DMS153 treated with DMSO at 0.1 percent for 48 hours (cell line): ENCODE results near the gene SP2.

Source experiments
- DNase-seq: peaks from one replicate; lab custom pipeline; 2025; ENCODE audit not compliant: unreplicated experiment; lab: John Stamatoyannopoulos, UW

The SP2 gene

DNA sequence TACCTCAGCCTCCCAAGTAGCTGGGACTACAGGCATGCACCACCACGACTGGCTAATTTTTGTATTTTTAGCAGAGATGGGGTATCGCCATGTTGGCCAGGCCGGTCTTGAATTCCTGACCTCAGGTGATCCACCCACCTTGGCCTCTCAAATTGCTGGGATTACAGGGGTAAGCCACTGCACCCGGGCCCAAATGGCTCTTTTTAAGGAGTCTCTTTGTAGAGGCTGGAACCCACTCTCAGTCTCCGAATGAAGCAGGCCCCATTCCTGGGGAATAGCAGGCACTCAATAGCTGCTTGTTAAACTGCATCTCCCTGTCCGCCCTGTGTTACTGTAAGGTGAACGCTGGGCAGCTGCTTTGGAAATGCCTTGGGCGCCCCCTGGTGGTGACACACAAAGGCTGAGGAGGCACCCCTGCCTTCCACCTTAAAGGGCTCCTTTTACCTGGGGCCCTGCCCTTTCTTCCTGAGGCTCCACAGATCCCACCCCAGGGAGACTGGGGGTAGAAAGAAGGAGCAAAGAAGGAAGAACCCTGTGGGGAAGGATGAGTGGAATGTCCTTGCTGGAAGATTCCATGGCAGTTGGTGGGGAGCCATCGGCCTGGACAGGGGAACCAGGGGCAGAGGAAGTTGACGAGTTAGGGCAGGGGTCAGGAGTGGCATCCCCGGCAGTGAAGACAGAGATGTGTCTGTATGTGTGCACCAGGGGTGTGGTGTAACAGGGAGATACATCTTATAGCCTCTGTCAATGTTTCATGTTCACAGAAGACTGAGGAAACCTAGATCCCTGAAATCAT is 6.1 kb upstream of the SP2 start:
- DNase-seq: peak; percentile 78

DNA sequence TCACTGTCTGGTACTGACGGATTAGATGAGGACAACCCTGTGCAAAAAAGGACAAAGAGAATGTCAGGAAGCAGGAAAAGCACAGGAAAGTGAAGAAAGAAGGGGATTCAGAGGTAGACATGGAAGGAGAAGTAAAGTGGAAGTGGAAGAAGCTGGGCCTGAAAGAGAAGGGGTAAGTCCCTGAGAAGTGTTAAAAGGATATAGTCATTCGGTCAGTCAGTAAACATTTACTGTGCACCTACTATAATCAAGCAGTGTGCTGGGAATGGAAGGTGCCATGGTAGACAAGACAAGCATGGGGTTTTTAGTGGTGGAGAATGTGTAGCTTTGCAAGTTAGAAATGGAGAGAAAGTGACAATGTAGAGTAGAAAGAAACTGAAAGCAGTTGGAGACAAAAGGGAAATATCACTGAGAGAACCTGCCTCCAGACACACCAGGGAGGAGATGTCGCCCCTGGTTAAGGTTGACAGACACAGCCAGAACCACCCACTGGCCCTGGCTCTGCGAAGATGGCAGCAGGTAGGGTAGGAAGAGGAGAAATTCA is 4.4 kb upstream of the SP2 start:
- no peak for DNase-seq

DNA sequence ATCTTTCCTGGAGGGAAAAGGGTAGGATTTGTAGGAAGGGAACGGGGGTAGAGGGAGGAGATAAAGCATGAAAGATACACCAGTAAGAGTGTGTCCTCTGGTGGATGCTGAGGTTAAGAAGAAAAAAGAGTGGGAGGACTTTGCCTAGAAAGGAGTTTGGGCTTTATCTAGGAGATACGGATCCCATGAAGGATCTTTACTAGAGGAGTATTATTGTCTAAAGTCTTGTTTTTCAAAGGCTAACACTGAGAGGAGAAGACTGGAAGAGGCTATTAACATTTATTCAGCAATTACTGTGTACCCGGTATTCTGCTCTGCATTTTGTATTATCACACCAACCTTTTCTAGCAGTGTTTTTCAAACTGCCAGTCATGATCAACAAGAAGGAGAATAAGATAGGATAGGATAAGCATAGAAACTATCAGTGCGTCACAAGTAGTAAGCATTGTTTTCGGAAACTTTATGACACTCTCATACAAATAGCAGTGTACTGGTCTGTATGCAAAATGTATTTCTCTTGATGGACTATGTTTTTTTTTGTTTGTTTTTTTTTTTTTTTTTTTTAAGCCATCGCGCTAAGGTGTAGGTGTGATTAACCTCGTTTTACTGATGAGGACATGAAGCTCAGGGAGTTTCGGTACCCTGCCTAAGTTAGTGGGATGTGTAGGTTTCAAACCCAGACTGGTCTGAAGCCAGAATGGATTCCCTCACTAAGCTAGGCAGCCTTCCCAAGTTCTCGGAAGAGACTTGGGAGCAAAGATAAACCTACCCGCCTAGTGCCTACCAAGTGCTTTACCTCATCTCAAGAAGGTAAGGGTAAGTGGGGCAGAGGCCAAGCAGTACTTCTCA is 1.3 kb upstream of the SP2 start:
- DNase-seq: no peak

DNA sequence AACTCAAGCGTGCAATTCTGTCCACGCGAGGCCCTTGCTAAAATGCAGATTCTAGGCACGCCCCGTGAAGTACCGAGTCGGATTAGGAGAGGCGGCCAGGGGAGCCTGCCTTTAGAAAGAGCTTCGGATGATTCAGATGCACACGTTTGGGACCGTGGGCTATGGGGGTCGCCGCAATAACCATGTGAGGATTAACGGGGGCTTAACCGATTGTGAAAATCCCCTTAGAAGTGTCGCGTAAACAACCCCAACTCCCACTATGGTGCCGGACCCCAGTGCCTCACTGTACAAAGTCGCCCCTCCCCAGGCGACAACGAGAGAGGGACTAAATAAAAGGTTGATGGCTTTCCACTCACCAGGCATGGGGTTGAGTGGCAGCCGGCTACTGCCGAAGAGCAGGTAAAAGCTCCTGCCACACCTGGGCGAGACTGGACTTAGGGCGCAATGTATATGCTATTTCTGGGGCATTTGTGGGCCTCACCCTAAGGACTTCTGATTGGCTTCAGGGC is 635 bp upstream of the SP2 start:
- DNase-seq: no peak

DNA sequence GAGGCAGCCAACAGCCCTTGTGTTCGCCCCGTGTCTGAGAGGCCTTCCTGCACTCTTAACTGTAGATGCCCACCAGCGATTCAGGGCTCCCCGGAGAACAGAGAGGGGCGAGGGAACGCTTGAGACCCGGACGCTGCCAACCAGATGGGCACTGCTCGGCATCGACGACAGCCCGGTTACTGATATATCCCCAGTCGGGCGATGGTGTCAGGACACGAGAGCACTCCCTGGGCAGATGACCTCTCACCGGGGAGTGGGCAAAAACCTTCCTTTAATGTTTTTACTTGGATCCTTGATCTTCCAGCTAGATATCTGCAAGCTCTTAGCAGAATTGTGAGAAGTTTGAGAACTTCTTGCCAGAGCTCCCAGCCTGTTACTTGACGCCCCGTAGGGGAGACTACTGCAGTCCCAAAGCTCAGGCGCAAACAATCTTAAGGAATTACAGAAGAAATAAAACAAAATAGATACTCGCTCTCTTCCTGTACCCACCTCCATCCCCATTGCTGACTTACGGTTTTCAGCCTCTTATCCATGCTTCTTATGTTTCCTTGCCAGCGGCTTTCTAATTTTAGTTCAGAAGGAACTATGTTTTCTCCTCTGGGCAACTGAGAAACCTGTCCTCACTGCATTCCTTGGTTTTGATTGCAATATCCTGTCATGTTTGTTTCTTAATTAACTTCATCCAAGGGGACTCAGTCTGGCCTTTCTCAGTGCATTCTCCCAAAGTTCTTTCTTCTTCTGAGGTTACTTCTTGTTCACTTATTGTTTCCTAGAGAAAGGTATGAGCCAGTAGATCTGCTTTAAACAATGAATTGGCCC is 845 bp downstream of the SP2 start:
- DNase-seq: no peak

DNA sequence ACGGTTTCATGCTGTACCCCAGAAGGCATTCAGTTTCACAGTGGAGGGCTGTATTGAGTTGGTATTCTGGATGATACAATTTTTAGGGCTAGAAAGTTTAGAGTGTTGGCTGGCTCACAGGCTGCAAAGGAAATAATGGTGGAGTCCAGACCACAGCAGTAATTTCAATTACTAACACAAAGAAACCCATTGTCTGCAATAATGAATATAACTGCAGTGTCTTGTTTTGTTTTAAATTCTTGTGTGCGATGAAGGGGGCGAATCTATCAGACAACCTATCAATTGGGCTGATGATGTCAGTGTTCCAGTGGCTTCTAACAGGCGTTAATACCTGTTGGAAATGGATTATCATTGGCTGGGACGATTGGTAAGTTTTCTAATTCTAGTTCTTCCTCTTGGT is 1.5 kb downstream of the SP2 start:
- no peak for DNase-seq

DNA sequence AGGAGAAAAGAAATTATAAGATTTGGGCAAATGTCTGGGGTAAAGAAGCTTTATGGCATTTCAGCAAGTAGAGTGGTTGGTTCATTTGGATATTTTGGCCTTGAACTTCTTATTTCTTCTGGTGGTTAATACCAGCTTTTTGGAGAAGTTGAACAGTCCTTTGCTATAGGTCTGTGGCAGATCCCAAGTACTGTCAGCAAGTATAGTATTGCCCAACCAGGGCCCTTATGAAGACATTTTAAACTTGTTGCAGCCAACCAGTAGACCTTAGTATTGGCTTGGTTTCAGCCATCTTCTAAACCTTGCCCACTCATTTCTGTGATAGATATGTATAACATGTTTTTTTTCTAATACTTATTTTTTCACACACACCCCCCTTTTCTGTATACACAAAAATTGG is 2.2 kb downstream of the SP2 start:
- DNase-seq: no peak

DNA sequence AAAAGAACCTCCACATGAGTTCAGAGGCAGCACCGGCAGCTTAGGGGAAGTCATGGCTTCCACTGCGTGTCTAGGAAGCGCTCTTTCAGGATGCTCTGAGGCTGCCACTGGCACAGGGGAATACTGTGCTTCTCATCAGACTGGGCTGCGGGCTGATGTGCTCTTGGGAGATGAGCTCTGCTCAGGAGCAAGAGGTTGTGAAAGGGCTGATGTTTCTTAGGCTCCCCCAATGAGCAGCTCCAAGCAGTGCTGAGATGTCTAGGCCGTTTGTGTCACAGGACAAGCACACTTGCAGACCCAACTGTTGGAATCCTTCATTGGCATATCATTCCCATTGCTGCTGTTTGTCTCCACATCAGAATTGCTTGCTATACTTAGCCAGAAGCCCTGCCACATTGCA is 3.6 kb downstream of the SP2 start:
- no peak for DNase-seq

DNA sequence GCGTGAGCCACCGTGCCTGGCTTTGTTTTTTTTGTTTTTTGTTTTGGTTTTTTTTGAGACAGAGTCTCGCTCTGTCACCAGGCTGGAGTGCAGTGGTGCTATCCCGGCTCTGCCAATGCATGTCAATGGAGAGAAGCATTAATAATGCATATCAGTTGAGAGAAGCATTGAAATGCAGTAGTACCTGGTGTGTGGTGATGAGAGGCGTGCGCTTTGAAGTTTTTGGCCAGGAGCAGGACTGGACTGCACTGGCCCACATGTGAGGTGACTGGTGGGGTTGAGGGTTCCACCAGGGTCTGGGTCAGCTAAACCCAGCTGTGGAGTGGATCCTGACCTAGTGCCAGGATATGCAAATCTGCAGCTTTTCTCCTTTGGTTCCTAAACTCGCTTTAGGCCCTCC is 5.4 kb downstream of the SP2 start:
- DNase-seq: no peak

DNA sequence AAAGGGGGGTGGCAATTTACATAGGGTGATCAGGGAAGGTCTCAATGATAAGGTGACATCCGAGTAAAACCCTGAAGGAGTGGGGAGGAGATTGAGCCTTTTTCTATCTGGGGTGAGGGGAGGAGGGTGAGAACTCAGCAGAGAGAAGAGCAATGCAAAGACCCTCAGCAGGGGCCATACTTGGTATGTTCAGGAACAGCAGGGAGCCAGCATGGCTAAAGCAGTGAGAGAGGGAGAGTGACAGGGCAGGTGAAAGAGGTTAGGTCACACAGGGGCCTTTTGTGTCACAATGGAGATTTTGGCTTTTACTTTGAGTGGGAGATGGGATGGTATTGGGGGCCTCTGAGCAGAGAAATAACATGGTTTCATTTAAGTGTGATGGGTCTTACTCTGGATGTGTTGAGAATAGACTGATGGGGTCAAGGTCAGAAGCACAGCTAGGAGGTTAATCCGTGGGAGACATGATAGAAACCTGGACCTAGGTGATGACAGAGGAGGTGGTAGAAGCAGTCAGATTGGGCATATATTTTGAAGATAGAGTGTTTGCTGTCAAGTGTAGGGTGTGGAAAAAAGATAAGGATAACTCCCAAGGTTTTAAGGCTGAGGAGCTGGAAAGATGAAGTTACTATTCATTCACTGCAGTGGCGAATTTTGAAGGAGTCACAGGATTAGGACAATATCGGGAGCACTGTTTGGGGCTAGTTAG is 6.2 kb downstream of the SP2 start:
- no peak for DNase-seq

DNA sequence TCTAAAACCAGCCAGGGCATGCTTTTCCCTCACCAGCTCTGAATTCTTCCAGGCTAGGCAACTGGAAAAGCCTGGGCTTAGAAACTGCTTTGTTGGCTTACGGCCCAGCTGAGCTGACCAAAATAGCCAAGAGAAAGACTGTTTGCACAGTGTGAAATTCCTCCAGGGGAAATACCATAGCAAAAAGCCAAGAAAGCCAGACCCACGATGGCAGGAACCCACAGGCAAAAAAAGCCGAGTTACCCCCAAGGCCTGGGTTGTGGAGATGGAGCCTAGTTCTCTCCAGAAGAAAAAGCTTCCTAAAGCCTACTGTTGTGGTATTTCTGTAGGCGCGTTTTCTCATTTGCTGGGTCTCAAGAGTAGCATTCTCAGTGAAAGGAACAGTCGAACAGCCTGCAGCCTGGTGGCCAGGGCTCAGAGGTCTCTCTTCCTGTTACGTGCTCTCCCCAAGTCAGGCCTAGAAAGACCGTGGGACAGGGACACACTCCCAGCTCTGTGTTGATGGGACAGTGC is 9.2 kb downstream of the SP2 start:
- no peak for DNase-seq

DNA sequence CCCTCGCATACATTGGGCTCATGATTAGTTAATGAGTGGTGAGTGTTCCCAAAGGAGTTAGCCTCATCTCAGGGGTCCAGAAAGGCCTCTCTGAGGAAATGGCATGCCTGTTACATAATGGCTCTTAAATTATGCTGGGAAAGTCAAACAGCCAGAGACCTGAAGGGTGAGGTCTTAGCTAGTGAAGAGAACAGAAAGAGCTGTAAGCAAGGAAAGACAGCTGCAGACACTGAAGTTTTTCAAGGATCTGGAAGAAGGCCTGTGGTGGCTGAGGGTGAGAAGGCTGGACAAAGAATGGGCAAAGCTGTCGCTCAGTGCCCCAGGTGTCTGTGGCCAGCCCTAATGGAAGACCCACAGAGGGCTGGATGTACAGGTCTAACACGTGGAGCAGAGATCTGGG is 10.4 kb downstream of the SP2 start:
- DNase-seq: no peak

DNA sequence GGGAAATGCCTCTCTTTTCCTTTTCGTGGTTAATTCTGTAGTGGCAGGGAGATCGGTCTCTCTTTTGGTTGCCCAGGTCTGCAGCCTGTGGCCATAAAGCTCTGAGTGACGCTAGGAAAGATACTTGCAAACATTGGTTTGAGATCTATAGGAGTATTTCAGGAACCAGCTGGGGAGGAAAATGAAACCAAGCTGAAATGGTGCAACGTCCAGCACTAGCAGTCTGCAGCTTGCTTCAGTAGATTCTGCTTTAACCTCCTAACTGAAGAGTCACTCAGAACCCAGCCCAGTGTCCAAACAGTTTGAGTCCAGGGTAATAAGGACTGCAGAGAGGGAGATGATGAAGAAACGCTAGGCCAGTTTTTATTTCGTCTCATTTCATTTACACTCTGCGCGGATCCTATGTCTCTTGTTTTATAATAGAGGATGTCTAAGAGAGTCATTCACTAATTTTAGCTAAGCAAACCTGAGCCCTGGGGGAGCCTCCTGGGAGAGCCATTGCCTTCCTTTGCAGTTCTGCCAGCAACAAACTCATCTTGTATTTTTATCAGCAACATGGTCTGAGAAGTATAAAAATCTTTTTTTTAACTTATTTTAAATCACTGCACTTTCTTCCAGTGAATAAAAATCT is 12.0 kb downstream of the SP2 start:
- no peak for DNase-seq

DNA sequence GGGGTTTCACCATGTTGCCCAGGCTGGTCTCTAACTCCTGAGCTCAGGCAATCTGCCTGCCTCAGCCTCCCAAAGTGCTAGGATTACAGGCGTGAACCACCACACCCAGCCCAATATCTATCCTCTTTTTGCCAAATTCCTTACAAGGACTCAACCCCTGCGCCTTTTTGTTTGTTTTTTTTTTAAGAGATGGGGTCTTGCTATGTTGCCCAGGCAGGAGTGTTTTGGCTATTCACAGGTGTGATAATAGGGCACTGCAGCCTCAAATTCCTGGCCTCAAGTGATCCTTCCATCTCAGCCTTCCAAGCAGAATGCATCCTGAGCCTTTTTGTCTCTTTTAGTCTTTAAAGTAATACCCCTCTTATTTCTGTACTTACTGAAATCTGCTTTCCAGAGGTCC is 17.0 kb downstream of the SP2 start:
- DNase-seq: no peak

DNA sequence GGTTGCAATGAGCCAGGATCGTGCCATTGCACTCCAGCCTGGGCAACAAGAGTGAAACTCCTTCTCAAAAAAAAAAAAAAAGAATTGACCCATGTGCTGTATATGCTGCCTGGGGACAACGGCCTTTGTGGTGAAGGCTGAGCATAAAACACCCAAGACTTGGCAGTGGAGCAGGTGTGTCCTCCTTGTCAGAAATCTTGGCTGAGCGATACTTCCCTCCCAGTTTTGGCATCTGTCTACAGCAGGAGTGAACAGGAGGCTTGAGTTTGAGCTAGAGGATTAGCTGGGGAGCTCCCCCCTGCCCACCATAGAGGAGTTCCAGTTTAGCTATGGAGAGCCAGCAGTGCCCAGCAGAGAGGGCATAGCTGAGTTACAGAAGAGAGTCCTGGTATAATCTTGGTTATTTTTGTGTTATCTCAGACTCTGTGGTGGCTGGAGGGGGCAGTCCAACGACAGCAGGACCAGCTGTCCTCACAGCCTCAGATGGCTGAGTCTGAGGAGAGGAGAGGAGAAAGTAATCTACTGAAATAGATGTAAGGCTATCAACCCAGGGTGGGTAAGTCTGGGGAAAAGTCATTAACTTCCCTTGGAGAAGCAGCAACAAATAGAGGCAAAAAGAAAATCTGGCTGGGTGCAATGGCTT is 18.4 kb downstream of the SP2 start:
- DNase-seq: no peak

DNA sequence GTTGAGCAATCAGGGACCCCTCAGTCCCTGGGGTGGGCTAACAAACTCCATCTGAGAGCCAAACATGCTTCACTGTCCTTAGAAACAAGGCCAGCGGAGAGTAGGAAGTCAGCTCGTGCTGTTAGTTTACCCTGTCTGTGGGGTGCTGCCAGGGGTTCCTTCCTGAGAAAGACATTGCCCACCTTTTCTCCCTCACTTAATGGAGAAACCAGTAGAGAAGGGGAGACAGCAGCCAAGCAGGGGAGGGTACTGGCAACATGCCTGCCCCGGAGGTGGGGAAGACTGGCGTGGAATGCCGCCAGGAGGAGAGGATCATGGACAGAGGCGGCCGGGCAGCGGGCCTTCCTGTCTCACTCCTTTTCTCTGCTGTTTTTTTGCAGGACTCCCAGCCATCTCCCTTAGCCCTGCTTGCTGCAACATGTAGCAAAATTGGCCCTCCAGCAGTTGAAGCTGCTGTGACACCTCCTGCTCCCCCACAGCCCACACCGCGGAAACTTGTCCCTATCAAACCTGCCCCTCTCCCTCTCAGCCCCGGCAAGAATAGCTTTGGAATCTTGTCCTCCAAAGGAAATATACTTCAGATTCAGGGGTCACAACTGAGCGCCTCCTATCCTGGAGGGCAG is 19.9 kb downstream of the SP2 start:
- no peak for DNase-seq

DNA sequence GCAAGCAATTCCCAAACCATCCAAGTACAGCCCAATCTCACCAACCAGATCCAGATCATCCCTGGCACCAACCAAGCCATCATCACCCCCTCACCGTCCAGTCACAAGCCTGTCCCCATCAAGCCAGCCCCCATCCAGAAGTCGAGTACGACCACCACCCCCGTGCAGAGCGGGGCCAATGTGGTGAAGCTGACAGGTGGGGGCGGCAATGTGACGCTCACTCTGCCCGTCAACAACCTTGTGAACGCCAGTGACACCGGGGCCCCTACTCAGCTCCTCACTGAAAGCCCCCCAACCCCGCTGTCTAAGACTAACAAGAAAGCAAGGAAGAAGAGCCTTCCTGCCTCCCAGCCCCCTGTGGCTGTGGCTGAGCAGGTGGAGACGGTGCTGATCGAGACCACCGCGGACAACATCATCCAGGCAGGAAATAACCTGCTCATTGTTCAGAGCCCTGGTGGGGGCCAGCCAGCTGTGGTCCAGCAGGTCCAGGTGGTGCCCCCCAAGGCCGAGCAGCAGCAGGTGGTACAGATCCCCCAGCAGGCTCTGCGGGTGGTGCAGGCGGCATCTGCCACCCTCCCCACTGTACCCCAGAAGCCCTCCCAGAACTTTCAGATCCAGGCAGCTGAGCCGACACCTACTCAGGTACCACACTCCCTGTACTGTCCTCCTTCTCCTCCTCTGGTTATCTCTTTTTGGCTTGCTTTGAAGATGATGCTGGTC is 20.6 kb downstream of the SP2 start:
- DNase-seq: no peak

DNA sequence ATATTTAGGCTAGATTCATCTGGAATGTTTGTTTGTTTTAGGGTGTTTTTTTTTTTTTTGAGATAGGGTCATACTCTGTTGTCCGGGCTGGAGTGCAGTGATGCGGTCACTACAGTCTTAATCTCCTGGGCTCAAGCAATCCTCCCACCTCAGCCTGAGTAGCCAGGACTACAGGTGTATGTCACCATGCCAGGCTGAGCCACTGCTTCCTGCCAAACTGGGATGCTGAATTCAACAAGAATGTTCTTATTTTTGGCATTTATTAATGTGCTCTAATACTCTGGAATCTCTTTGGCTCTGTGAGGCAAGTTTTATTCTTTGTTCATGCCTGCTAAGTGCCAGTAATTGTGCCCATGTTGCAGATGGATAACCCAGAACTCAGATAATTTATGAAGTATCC is 21.5 kb downstream of the SP2 start:
- DNase-seq: no peak
